ENCODE data around the gene TRERF1. TPM values are rescaled to one million over a fixed set of nuclear protein-coding genes. Genes with fewer than 3 reads are reported as not detected.
"Not testable (repeated sequence)": the region's sequence is repeated elsewhere in the genome, so short reads cannot be mapped to it uniquely, and the experiment has no call there.

The TRERF1 gene
- total RNA-seq, 6 experiments from 2014 or later, result 10.5 to 16.4 (median 15.2) TPM

GRCh38 chr6:42331019-42331418, 120.7 kb downstream of the TRERF1 start:
- Mint-ChIP-seq H3K36me3 (ENCODE audit: low read depth) (peaks cover 15% of the 10 kb centered on the region), H3K4me1 (ENCODE audit: low read depth) (peaks cover 23% of the 10 kb centered on the region), H3K27me3 (ENCODE audit: insufficient read depth) (0 out of 2 replicates have a peak, but pooled peaks cover 1% of the 10 kb centered on the region), H3K27ac (no peak overlapping the region), H3K9me3 (no peaks in the 10 kb centered on the region), H3K4me3 (no peak overlapping the region; the same call in 1 of the 2 replicates)
- DNase-seq, result no peak
- no peak for TF ChIP-seq CTCF (IDR thresholded peaks at IDR 0.05)

GRCh38 chr6:42326248-42326647, 125.5 kb downstream of the TRERF1 start:
- Mint-ChIP-seq H3K36me3 (ENCODE audit: low read depth) (peaks cover 22% of the 10 kb centered on the region), H3K4me1 (ENCODE audit: low read depth) (peaks cover 48% of the 10 kb centered on the region), H3K27me3 (ENCODE audit: insufficient read depth) (no peaks in the 10 kb centered on the region), H3K27ac (peak overlapping the region; percentile 14; the same call in 1 of the 2 replicates), H3K4me3 (no peak overlapping the region), H3K9me3 (peaks cover 6% of the 10 kb centered on the region)
- DNase-seq, result no peak
- TF ChIP-seq CTCF (IDR thresholded peaks at IDR 0.05), result no peak

GRCh38 chr6:42324656-42325324, 126.9 kb downstream of the TRERF1 start:
- Mint-ChIP-seq H3K27ac (peak overlapping the region; percentile 55), H3K4me1 (ENCODE audit: low read depth) (peaks cover 51% of the 10 kb centered on the region), H3K36me3 (ENCODE audit: low read depth) (peaks cover 28% of the 10 kb centered on the region)
- H3K9me3 Mint-ChIP-seq; H3K4me3 Mint-ChIP-seq; H3K27me3 Mint-ChIP-seq (ENCODE audit: insufficient read depth): not testable (repeated sequence)
- DNase-seq, result peak; percentile 64

- TF ChIP-seq CTCF (IDR thresholded peaks at IDR 0.05), result peak; percentile 29; the same call in 1 of the 2 replicates
- Mint-ChIP-seq H3K9me3 (peaks cover 6% of the 10 kb centered on the region), H3K27me3 (ENCODE audit: insufficient read depth) (no peaks in the 10 kb centered on the region), H3K27ac (no peak overlapping the region), H3K4me3 (no peak overlapping the region), H3K36me3 (ENCODE audit: low read depth) (peaks cover 37% of the 10 kb centered on the region), H3K4me1 (ENCODE audit: low read depth) (peaks cover 66% of the 10 kb centered on the region)
- DNase-seq, result no peak
Measured at GRCh38 chr6:42322676-42323075, 129.1 kb downstream of the TRERF1 start.

GRCh38 chr6:42321976-42322375, 129.8 kb downstream of the TRERF1 start:
- Mint-ChIP-seq H3K4me1 (ENCODE audit: low read depth) (peaks cover 71% of the 10 kb centered on the region), H3K36me3 (ENCODE audit: low read depth) (peaks cover 37% of the 10 kb centered on the region), H3K27me3 (ENCODE audit: insufficient read depth) (no peaks in the 10 kb centered on the region), H3K27ac (no peak overlapping the region), H3K4me3 (no peak overlapping the region), H3K9me3 (peaks cover 6% of the 10 kb centered on the region)
- TF ChIP-seq CTCF (IDR thresholded peaks at IDR 0.05), result no peak
- no peak for DNase-seq

- H3K4me1 Mint-ChIP-seq (ENCODE audit: low read depth), result peaks cover 72% of the 10 kb centered on the region
- peaks cover 34% of the 10 kb centered on the region for H3K36me3 Mint-ChIP-seq (ENCODE audit: low read depth)
- no peaks in the 10 kb centered on the region for H3K27me3 Mint-ChIP-seq (ENCODE audit: insufficient read depth)
- peak; percentile 32 for DNase-seq
- no peak for TF ChIP-seq CTCF (IDR thresholded peaks at IDR 0.05)
- peak overlapping the region; percentile 65; the same call in 1 of the 2 replicates for H3K27ac Mint-ChIP-seq
- peaks cover 6% of the 10 kb centered on the region for H3K9me3 Mint-ChIP-seq
- H3K4me3 Mint-ChIP-seq, result no peak overlapping the region
Measured at GRCh38 chr6:42320762-42321161, 131.0 kb downstream of the TRERF1 start.

Measured in HFFc6 (cell line).